Measurements from ENCODE around the gene ZBTB16. TPM values are rescaled to one million over a fixed set of nuclear protein-coding genes. Genes with fewer than 3 reads are reported as not detected.

Gene ZBTB16
- polyA plus RNA-seq, 3 donors: 1.3 to 2.7 (median 1.3) TPM

DNA sequence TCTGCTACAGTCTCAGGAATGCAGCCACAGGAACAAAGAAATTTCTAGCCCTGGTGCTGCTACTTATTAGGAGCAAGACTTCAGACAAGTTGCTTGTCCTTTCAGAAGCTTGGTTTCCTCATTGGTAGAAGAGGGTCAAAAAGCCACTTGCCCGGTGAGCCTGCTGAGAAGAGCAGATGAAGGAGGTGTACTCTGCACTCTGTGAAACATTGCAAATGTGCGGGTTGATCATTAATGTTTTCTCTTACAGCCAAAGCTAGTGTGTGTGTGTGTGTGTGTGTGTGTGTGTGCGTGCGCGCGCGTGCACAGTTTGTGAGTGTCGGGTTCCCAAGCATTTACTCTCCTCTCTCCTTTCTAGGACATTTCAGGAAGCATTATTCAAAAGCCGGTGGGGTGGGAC, 150.4 kb downstream of the ZBTB16 start:
- peak; percentile 72 for DNase-seq

DNA sequence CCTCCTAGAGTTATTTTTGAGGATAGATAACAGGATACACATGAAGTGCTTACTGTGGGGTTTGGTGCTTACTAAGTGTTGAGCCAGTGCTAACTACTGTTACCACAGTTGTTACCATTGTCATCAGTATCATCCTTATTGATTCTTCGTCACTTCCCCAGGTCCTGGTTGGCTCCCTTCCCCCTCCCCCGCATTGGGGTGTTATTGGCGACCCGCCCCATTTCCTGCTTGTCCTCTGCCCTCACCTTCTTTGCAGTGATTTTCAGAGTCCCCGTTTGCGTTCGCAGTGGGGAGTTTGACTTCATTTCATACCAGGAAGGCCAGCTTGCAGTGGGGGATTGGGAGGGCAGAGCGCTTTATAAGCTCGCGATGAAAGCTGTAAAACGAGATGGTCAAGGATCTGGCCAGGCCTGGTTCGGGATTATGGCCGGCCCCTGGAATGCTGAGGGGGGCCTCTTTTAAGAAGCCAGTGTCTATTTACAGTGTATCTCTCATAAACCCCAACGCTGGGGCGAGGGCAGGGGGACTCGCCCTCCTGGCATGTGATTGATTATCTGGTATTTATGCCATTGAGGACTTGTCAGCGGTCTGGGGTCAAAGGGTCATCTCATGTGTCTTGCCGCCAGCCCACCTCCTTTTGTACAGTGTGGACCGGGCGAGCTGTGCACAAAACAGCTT, 152.1 kb downstream of the ZBTB16 start:
- DNase-seq: no peak

DNA sequence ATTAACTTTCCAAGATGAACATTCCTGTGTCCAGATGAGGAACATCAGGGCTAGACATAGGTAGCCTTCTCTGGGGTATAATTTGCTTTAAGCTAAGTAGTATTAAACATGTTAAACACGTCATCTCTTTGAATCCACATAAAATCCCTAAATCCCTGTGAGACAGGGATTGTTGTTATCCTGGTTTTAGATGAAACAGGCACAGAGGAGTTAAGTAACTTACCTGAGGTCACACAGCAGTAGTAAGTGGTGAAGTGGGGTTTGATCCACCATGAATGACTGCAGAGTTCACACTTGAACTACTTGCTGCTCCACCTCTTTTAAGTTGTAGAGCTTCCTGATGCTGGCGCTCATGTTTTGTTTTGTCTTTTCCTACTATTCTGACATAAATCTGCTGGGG, 154.1 kb downstream of the ZBTB16 start:
- DNase-seq: no peak

DNA sequence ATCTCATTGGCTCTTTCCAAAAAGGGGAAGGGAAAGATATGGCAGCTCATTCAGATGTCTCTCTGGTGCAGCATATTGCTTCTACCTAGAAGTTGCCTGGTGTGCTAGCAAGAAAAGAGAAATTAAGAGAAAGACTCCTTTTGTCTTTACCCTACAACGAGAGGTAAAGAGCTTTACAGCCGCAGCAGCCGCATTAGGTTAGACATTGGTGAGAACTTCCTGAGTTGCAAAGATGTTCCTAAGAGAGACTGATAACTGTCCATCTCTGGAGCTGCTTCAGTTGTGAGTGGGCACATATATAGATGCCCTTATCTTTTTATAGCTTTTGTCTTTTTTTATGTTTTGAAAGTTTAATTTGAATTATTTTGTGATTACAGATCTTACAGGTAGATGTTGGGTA, 155.9 kb downstream of the ZBTB16 start:
- DNase-seq: no peak

GRCh38 chr11:114215871-114216795, 156.6 kb downstream of the ZBTB16 start:
- no peak for DNase-seq

DNA sequence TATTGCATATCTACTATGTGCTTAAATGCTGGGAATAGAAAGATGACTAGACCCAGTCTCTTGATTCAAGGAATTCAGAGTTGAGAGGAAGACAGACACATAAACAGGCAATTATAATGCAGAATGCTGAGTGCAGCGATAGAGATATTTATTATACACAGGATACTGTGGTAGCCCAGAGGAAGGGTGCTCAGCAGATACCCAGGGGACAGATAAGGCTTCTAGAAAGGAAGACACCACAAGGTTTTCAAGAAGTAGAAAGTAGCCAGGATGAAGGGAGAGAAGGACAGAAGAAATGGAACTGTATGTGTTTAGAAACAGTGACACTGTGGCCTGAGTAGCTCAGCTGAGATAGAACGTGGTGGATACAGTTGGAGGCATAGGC, 157.3 kb downstream of the ZBTB16 start:
- DNase-seq: no peak

- no peak for DNase-seq
These were observed 159.0 kb downstream of the ZBTB16 start for GRCh38 chr11:114218508-114218907.

DNA sequence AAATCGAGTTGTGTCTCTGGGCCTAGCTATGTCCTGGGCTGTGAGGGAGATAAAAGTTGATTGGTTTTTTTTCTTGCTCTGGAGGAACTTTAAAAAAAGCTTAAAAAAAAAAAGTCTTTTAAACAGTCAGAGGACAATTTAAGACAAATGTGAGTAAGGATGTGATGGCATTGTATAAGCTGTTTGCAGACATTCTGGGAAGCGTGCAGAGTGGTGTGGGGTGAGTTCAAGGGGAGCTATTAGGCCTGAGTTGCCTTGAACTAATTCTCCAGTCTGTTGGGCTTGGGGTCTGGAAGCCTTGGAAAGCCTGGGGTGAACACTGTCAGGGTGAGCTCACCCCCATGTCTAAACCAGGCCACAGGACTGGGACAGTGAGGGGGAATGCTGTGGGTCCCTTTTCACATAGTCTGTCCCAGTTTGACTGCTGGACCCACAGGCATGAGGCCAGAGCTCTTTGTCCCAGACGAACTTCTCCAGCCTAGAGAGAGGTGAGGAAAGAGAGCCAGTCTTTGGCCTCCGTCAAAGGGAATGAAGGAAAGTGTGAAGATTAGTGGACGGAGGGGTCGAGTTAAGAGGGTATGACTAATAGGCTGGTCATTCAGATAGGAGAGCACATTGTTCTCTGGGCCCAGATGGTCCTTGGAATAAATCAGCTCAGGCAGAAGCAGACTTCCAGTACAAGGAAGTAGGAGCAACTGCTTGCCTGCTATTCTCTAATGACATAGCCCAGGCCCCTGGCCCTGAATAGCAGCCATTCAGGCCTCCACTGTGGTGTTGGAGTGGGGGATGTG, 160.2 kb downstream of the ZBTB16 start:
- DNase-seq: no peak

GRCh38 chr11:114221037-114221436, 161.5 kb downstream of the ZBTB16 start:
- DNase-seq: no peak

- DNase-seq: no peak
These were observed 166.2 kb downstream of the ZBTB16 start for GRCh38 chr11:114225661-114226060.

GRCh38 chr11:114226356-114226755, 166.8 kb downstream of the ZBTB16 start:
- no peak for DNase-seq

DNA sequence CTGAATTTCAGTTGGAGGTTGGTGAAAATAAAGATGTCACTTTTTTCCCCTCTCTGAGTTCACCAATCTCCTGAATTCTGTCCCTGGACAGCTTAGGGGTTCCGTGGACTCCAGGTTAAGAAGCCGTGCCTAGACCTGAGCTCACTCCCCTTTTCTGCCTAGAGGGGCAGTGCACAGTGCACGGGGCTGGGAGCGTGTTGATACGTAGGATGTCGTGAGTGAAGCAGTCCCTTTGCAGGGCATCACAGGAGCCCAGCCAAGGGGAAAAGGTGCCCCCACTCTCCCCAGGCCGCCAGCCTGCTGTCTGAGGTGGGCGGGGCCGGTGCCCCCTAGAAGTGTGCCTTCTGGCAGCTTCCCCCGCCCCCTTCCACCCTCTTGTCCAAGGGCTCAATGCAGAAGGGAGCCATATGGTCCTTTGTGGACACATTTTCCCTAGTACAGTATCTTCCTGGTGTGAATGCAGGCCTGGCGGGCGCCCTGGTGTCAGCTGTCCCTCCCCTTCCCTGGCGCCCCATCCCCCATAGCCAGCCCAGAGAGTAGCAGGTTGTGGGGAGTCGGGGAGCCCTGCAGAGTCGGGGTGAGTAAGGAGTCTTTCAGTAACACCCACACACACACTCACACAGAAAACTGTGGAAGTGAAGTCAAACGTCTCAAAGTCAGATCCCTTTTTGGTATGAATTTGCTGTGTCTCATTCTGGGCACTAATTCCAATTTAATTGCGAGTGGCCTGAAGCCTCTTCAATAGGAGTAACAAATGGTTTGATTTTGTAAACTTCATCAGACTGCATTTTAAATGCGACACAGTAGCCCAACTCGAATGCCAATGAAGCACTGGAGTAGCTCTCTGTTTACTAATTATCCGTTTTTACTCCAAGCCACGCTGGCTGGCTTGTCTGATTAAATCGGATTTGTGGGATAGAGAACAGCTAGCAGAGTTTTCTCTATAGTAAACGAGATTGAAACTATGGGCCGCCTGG, 169.2 kb downstream of the ZBTB16 start:
- DNase-seq: no peak

GRCh38 chr11:114230031-114230704, 170.7 kb downstream of the ZBTB16 start:
- DNase-seq: no peak

- no peak for DNase-seq
These were observed 173.0 kb downstream of the ZBTB16 start for GRCh38 chr11:114232400-114233059.

GRCh38 chr11:114233755-114234154, 174.2 kb downstream of the ZBTB16 start:
- no peak for DNase-seq

GRCh38 chr11:114236829-114237228, 177.3 kb downstream of the ZBTB16 start:
- no peak for DNase-seq

DNA sequence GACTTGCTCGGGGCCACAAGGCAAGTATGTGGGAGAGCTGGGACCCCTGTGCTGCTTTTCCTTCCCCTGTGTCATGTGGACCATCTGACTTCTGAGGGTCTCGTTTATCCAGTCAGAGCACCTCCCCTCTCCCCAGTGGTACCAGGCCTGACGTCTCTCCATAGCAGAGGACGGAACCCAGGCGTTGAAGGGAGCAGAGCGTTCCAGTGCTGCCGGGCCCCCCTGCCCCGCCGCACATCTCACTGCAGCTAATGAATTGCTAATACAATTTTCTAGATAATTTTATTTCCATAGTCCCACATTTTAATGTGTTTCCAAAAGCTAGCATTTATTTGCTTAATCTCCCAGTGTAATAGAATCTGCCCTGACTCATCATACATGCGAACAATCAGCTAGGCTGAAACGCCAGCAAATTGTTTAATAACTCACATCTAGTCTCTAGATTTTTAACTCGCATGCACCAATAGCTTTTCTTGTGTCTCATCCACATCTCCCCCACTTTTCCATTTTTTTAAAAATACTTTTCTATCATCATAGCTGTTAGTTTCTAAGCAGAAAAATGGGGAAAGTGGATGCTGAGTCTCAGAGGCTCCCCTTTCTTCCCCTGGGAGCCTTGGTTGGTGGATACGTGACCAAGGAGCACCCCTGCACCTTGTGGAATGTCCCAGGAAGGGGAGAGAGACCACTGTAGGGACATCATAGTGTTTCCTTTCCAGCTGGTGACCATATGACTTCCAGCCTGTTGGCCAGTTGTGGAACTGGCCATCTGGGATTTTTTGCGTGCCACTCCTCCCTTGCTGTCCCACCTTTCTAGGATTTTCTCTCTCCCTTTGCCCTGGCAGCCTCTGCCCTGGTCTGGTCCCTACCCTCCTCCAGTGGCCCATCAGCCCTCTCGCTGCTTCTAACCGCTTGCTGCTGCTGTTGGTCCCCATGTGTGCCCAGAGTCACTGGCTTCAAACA, 178.1 kb downstream of the ZBTB16 start:
- no peak for DNase-seq

GRCh38 chr11:114239753-114240161, 180.2 kb downstream of the ZBTB16 start:
- DNase-seq: no peak

DNA sequence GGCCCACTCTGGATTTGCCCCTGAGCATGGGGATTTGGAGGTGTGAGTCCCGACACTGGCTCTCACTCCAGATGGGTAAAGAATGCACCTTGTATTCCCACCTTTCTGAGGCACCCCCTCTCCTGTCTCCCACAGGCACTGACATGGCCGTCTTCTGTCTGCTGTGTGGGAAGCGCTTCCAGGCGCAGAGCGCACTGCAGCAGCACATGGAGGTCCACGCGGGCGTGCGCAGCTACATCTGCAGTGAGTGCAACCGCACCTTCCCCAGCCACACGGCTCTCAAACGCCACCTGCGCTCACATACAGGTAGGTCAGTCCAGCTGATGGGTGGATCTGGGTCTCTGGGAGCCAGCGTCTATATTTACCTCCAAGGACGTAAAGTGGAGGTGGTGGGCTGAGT, 182.5 kb downstream of the ZBTB16 start:
- no peak for DNase-seq

Measured in renal pelvis (tissue), 4 donors.